DMS114 treated with DMSO at 0.1 percent for 48 hours (cell line): ENCODE measurements around the gene PTPRN2.

Experiments used
- DNase-seq: peaks from one replicate; lab custom pipeline; 2025; ENCODE audit not compliant: unreplicated experiment; lab: John Stamatoyannopoulos, UW

The PTPRN2 gene

DNA sequence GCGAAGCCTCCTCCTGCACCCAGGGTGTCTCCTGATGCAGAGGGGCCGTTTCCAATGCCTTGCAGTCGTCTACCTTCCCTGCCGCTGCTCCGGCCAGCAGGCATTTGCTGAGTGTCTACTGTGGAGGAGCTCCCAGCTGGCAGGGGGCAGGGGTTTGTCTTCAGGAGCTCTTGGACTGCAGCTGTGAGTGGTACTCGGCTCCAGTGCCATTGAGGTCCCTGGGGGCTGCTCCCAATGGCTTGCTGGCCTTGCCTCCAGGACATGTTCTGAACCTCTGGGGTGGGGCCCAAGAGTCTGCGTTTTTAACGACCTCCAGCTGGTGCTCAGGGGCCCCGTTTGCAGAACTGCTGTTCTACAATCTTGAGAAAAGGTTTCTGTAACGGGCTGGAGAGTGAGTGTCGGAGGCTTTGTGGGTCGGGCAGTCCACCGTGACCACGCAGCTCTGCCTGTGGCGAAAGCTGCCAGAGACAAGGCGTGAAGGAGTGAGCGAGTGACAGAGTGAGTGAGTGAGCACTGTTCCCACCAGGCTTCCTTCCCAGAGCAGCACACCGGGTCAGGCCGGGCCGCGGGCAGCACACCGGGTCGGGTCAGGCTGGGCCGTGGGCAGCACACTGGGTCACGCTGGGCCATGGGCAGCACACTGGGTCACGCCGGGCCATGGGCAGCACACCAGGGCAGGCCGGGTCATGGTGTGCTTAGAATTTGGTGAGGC, 520.2 kb downstream of the PTPRN2 start:
- no peak for DNase-seq

DNA sequence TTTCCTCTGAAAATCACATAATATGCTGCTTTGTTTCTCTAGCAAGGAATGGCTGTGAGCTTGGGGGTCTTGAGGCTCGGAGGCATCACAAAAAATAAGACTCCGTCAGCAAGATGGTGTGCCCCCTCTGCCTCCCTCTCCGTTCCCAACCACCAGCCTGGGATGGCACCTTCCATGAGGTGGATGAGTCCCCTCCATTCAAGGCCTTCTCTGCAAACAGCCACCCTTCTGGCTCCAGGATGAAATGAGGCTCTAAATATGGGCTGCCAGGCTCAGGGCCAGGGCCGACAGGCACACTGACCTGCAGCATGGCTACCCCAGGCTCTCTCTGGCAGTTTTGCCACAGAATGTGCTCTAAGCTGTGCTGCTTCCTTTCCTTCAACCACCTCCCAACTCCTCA, 521.5 kb downstream of the PTPRN2 start:
- no peak for DNase-seq

GRCh38 chr7:158065340-158065739, 522.3 kb downstream of the PTPRN2 start:
- DNase-seq, result no peak

- DNase-seq, result no peak
Observed at GRCh38 chr7:158064631-158065030, 523.0 kb downstream of the PTPRN2 start.

GRCh38 chr7:158063850-158064610, 523.6 kb downstream of the PTPRN2 start:
- DNase-seq, result no peak

GRCh38 chr7:158062661-158063060, 525.0 kb downstream of the PTPRN2 start:
- DNase-seq, result no peak

DNA sequence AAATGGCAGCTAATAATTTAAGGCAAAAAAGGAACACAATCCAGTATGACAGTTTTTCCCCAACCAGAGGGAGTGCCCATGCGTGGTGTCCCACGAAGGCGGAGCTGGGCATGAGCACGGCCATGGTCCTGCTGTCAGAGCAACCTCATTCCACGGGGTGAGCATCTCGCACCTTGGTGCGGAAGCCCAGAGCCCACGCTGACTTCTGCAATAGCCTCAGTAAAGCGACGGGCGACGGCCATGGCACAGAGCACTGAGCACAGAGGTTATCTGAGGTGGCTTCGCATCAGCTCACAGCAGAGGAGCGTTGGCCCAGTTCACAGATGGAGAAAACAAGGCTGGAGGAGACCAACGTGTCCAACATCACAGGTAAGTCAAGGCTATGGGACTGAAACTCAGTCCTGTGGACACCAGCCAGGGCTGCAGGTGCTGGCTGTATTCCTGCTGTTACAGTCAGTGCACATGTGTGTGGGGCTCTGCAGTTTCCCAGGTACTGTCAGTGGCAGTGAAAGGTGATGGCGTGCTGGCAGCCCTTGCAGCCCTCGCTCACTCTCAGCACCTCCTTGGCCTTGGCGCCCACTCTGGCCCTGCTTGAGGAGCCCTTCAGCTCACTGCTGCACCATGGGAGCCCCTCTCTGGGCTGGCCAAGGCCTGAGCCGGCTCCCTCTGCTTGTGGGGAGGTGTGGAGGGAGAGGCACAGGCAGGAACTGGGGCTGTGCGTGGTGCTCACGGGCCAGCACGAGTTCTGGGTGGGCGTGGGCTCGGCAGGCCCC, 525.6 kb downstream of the PTPRN2 start:
- DNase-seq, result no peak

DNA sequence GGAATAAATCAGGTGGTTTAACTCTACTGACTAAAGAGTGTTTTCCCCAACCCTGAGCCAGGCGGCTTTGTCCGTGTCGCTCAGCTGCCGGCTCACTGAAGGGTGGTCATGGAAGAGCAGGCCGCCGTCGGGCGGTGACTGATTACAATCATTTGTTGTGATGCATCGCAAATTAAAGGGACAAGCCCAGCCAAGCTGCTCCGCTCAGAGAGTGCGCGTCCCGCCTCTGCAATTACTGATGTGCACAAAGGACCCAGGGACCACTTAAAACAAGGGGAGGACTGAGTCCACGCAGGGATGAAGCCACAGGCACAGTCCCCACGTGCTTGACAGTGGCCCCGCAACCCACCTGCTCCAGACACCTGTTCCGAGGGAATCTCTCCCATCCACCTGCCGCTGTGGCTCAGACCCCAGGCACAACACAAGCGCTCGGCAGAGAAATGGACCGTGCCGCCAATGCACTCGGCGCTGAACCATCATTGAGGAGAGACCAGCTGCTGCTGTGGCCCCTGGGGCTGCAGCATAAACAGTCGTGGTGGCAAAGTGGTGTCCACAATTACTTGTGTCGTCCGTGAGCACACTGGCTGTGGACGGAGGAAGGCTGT, 526.5 kb downstream of the PTPRN2 start:
- no peak for DNase-seq

GRCh38 chr7:158060216-158060615, 527.4 kb downstream of the PTPRN2 start:
- DNase-seq, result no peak

DNA sequence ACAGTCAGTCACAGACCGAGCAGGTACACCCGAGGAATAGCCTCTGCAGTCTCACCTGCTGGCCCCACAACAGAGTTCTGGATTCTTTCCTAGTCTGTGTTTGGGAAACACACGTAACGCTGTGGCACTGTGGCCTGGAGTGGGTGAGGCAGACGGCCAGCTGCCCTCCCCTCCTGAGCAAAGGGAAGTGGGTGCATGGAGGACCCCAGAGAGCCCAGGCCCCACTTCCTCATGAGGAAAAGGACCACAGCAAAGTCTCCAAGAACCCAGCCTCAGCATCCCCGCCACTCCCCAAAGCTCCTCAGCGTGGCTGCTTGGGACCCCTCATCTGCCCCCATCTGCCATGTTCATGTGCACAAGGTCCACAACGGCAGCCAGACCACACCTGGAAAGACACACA, 530.2 kb downstream of the PTPRN2 start:
- DNase-seq, result no peak

DNA sequence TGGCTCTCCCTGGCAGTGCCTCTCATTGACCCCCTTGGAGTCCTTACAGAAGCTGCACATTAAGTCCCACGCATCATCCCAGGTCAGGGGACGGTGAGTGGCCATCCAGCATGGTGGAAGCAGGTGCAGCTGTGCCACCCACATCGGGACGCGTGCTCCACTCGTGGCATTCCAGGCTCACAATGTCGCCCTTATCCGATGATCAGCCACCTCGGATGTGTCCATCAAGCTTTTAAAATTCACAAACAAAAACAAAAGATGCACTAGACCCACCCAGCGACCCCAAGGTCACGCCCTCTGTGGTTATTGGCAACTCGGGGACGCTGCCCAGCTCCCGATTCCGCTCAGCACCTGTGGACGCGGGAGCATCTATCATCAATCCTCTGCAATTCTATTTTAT, 530.9 kb downstream of the PTPRN2 start:
- no peak for DNase-seq

DNA sequence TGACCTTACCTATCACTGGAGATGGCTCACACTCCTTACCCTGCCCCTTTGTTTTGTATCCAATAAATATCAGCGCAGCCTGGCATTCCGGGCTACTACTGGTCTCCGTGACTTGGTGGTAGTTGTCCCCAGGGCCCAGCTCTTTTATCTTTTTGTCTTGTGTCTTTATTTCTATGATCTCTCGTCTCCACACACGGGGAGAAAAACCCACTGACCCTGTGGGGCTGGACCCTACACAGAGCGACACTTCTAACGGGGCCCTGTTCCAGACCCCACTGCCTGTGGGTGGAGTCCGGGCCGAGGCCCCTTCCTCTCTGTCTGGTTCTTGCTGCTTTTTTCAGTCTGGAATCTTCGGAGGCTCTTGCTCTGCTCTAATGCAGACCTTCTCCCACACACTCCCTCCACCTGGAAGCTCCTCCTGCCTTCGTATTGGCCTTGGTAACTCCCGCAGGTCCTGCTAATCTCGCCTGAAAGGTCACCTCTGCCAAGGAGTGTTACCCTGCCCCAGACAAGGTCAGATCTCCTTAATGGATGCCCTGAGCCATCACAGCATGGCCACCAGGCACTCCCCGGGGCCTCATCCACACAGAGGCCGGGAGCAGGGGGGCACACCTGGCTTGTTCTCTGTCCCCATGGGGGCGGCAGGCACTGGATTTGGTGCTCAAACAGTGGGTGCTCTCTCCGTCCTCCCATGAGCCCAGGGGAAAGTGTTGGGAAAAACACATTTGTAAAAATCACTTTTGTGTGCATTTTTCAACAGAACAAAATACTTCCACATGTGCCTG, 531.7 kb downstream of the PTPRN2 start:
- no peak for DNase-seq

GRCh38 chr7:158054611-158055010, 533.0 kb downstream of the PTPRN2 start:
- DNase-seq, result no peak

- no peak for DNase-seq
Observed at GRCh38 chr7:158054081-158054480, 533.5 kb downstream of the PTPRN2 start.

DNA sequence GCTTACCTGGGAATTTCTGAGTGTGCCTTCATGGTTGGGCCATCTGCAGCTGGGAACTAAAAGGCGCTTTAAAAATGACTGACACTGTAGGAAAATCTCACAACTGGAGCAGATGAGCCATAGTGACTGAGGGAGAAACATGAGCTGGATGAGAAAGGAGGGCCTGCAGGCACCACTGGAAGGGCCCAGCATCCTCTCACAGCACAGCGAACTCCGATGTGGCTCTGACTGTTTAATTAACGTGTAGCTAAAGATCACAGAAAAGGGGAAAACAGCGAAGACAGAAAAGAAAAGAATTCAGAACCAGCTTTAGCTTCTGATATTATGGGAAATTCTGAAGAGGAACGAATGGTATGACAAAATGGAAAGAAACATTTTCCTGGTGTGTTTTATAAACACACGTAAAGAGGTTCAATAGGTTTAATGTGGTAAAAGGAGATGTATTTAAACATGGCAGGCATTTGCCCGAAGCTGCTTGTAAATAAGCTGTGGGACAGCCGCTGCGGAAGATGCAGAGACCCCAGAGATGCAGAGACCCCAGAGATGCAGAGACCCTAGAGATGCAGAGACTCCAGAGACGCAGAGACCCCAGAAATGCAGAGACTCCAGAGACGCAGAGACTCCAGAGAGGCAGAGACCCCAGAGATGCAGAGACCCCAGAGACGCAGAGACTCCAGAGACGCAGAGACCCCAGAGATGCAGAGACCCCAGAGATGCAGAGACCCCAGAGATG, 534.3 kb downstream of the PTPRN2 start:
- no peak for DNase-seq

GRCh38 chr7:158052381-158053060, 535.1 kb downstream of the PTPRN2 start:
- DNase-seq, result no peak

DNA sequence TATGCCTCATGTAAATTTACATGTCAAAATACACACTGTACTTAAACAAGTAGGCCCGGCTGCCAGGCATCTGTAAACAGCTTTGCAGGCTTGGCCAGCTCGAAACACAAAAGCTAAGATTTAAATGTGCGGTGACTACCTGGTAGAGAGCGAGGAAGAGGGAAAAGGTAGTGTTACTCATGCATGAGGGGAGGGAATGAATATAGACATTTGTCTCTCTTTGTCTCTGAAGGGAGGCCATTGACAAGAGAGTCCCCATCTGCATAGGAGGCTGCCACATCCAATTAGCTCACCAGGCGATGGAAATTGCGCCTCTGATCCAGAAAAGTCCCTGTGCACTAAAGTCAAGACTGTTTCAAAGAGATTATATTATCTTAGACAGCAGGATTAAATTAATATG, 535.8 kb downstream of the PTPRN2 start:
- no peak for DNase-seq

GRCh38 chr7:158050978-158051651, 536.5 kb downstream of the PTPRN2 start:
- DNase-seq, result no peak

DNA sequence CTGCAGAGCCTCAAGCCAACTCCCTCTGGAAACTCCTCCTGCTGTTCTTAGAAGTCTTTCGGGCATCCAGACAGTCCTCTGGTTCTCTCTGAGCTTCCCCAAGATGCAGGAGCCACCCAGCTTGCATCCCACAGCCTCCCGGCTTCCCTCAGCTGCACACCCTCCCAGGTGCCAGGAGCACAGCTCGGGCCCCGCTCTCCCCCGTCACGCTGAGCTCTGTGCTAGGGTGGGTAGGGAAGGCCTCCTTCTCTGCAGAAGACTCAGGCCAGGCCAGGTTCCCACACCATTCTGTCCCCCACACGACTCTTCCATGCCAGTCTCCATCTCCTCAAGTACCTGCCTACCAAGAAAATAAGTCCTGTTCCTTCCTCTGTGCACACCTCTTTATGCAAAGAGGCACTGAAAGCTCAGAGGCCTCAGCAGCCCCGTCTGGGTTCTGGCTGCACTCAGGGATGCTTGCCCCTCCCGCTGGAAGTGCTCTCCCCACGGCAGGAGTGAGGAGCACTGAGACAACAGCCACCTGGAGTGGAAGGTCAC, 537.1 kb downstream of the PTPRN2 start:
- no peak for DNase-seq
